Calu3 (cell line): Measurements from ENCODE around the gene TCERG1. TPM values are rescaled to one million over a fixed set of nuclear protein-coding genes. Genes with fewer than 3 reads are reported as not detected.

Source experiments
- Bru-seq: library from RNA; stranded (reverse); fragments of 400-500 nt; gene quantifications from one replicate; lab custom pipeline; 2021; lab: Mats Ljungman, UMichigan
- BruChase-seq, 2 experiments: library from RNA; stranded (reverse); fragments of 400-500 nt; gene quantifications; one replicate each; lab custom pipeline; 2021; lab: Mats Ljungman, UMichigan
- BruUV-seq: library from RNA; stranded (reverse); fragments of 400-500 nt; replicated peaks from 2 replicates; lab custom pipeline; 2021; lab: Mats Ljungman, UMichigan
- CTCF ChIA-PET: fragments of 300-600 bp; sonication (Branson Sonifier 250); formaldehyde crosslinking; loops from one replicate; lab custom pipeline; 2022; ENCODE audit warnings: antibody characterized with exemption; lab: Charles Lee
- DNase-seq: peaks from one replicate; pipeline ENCODE4 v3.0.0; 2022
- H3K27ac Mint-ChIP-seq: one replicate; pipeline ENCODE4 v1.8.0; 2022; ENCODE audit warnings: mixed read lengths; ENCODE audit not compliant: unreplicated experiment
- H3K27me3 Mint-ChIP-seq: one replicate; pipeline ENCODE4 v1.8.0; 2022; ENCODE audit warnings: mixed read lengths; ENCODE audit not compliant: unreplicated experiment
- H3K36me3 Mint-ChIP-seq: one replicate; pipeline ENCODE4 v1.8.0; 2022; ENCODE audit warnings: mild to moderate bottlenecking, moderate library complexity, mixed read lengths; ENCODE audit not compliant: insufficient read depth, unreplicated experiment
- H3K4me1 Mint-ChIP-seq: one replicate; pipeline ENCODE4 v1.8.0; 2022; ENCODE audit warnings: mild to moderate bottlenecking, low read depth, mixed read lengths; ENCODE audit not compliant: unreplicated experiment
- H3K4me3 Mint-ChIP-seq: one replicate; pipeline ENCODE4 v1.8.0; 2022; ENCODE audit warnings: mild to moderate bottlenecking, low read depth, moderate library complexity, mixed read lengths; ENCODE audit not compliant: unreplicated experiment
- H3K9me3 Mint-ChIP-seq: one replicate; pipeline ENCODE4 v1.8.0; 2022; ENCODE audit warnings: low read depth, mixed read lengths; ENCODE audit not compliant: unreplicated experiment
- CTCF ChIP-seq: fragments of 200-600 bp; IDR thresholded peaks from one replicate; pipeline ENCODE4 v1.8.0; 2022; ENCODE audit warnings: antibody characterized with exemption; ENCODE audit not compliant: unreplicated experiment
- intact Hi-C: fragments of 100-400 bp; cut with micrococcal nuclease; formaldehyde crosslinking; loops from one replicate; pipeline ENCODE4 v1.10.0; 2022; ENCODE audit not compliant: unreplicated experiment
- long read RNA-seq: library from polyadenylated mRNA; stranded (forward); transcript quantifications from one replicate; pipeline ENCODE4 v2.0.0, GENCODE V29; 2022
- total RNA-seq: library from RNA; stranded (reverse); gene quantifications from 2 replicates; pipeline ENCODE4 v1.2.3, GENCODE V29; 2022

The TCERG1 gene
- total RNA-seq, result 122 and 133 TPM in 2 replicates
- Bru-seq, nascent RNA, result percentile 98 among the genes with signal in this experiment
- percentile 95 among the genes with signal in this experiment for BruChase-seq, experiment 1, labeled RNA remaining after a 6-hour chase
- percentile 97 among the genes with signal in this experiment for BruChase-seq, experiment 2, labeled RNA remaining after a 2-hour chase
- long read RNA-seq, transcript TCERG1-202 (21 exons, 3,633 nt), result major isoform, 6 of 30 reads
- long read RNA-seq, partial matches to known transcripts, result 13 of 30 reads
- long read RNA-seq, other reads (novel, unspliced or antisense), result 11 of 30 reads

DNA sequence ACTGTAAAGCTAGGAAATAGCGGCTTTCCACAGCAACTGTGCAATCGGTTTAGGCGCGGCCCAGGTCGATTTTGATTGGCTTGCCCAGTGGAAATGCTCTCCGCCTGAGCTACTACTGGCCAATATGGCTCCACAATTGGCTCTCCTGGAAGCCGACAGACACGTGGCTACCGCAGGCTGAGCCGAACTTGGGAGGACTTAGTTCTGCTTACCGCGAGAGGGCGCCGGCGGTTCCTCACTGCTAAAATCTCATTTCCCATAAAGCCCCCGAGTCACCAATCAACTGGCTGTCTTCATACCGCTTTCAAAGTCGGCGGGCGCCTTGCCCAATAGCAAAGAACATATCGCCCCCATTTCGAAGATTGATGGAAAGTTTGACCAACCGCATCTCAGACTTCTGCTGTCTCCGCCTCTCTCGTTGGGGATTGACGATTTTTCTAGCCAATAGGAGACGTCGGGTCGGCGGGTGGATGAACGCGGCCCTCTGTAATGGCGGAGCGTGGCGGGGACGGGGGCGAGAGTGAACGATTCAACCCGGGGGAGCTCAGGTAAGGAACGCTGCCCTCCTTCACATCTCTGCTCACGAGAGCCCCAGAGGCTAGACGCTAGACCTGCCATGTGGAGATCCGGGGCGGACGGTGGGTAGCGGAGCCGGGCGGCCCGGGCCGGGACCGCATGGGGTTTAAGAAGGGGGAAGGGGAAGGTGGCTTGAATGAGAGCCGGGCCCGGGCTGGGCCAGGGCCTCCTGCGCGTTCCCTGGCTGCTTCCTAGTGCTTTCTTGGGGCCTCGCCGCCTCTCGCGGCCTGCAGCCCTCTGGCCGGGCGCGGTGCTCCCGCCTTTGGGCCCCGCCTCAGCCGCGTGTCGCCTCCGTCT, at the start of gene TCERG1:
TCERG1 (plus strand) TSS at position 473 of the 873 bp plus-strand sequence; CDS start at position 490, 17 bp downstream.
- Mint-ChIP-seq H3K27ac (peak within 1 kb of the TSS; percentile 97), H3K9me3 (no peaks in the 10 kb centered on the region), H3K27me3 (no peaks in the 10 kb centered on the region), H3K36me3 (peaks cover 26% of the 10 kb centered on the region), H3K4me3 (peak within 1 kb of the TSS; percentile 86), H3K4me1 (peaks cover 22% of the 10 kb centered on the region)
- peak; percentile 70 for TF ChIP-seq CTCF
- intact Hi-C loops, result no loop called here
- CTCF ChIA-PET, result interaction anchor here (0.8 to 1.2 kb wide), 3 partner anchors 20 to 258 kb away, joined by 3 to 4 read pairs (median 3); no protein-coding TSS in a partner anchor
- peak; percentile 99 for DNase-seq
- BruUV-seq, result no TSS peak

- Mint-ChIP-seq H3K27ac (no peak overlapping the region), H3K27me3 (peaks cover 100% of the 10 kb centered on the region), H3K36me3 (no peaks in the 10 kb centered on the region), H3K4me1 (no peaks in the 10 kb centered on the region), H3K9me3 (no peaks in the 10 kb centered on the region), H3K4me3 (no peak overlapping the region)
- no peak for DNase-seq
- TF ChIP-seq CTCF, result no peak
- CTCF ChIA-PET, result no interaction called here
- no TSS peak for BruUV-seq
- intact Hi-C loops, result no loop called here
Measured at GRCh38 chr5:146398826-146399225, 48.3 kb upstream of the TCERG1 start.

DNA sequence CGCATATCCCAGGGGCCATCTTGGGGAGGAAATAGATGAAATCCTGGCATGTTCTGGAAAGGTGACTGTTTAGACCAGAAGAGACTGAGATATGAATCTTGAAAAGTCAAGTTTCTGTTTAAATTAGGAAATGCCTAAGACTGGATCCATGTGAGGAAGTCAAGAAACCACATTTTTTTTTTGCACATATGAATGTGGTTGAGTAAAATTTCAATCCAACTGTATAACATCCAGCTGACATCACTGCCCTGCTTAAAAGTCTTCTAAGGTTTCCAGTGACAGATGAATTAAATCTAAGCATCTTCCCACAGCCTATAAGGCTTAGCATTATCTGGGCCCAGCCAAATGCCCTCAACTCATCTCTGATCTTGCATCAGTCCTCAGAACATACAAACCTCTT, 47.7 kb upstream of the TCERG1 start:
- no peak for TF ChIP-seq CTCF
- Mint-ChIP-seq H3K4me1 (no peaks in the 10 kb centered on the region), H3K36me3 (no peaks in the 10 kb centered on the region), H3K4me3 (no peak overlapping the region), H3K27me3 (peaks cover 100% of the 10 kb centered on the region), H3K9me3 (no peaks in the 10 kb centered on the region), H3K27ac (no peak overlapping the region)
- BruUV-seq, result no TSS peak
- DNase-seq, result no peak
- CTCF ChIA-PET, result no interaction called here
- intact Hi-C loops, result no loop called here

DNA sequence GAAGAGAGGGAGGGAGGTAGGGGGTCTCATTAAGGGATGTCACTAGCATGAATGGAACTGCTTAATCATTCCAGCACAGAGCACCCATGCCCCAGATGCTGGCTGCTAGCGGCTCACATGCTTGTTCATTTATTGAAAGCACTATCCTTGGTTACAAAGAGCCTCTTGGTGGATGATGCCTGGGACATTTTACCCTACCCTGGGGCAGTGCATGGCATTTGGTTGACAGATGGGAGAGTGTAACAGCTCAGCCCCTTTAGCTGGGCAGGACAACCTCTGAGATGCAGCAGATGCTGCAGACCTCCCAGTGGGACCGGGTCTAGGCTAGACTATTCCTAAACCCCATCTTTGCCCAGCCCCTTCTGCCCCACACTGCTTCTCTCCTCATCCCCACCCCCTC, 46.9 kb upstream of the TCERG1 start:
- CTCF ChIA-PET, result no interaction called here
- Mint-ChIP-seq H3K4me1 (no peaks in the 10 kb centered on the region), H3K27me3 (peaks cover 94% of the 10 kb centered on the region), H3K9me3 (no peaks in the 10 kb centered on the region), H3K27ac (no peak overlapping the region), H3K4me3 (no peak overlapping the region), H3K36me3 (no peaks in the 10 kb centered on the region)
- intact Hi-C loops, result no loop called here
- TF ChIP-seq CTCF, result no peak
- BruUV-seq, result no TSS peak
- DNase-seq, result no peak
